ENCODE results near the gene ZCCHC8. TPM values are rescaled to one million over a fixed set of nuclear protein-coding genes. Genes with fewer than 3 reads are reported as not detected.

ZCCHC8 gene
- total RNA-seq, 2 donors from 2014 or later: 7.3 to 16.6 TPM

DNA sequence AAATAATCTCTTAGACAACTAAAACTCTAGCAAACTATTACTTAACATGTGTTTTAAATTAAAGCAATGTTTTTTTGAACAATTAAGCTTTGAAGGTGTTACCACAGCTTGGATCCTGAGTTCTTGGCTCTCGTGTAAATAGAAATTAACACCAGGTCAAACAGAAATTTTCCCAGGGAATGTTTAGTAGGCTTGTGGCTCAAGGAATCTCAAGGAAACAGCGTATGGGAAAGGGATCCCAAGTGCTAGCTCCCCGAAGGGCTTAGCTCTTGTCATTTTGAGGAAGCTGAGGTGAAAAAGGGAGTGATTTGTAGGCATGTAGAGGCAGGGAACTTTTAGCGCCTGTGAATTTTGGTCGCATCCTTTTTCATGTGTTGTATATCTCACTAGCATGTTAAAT, 37.8 kb upstream of the ZCCHC8 start:
- WGBS, 2 donors: 37 to 43% methylated on average over 5 of the region's 5 CpGs

DNA sequence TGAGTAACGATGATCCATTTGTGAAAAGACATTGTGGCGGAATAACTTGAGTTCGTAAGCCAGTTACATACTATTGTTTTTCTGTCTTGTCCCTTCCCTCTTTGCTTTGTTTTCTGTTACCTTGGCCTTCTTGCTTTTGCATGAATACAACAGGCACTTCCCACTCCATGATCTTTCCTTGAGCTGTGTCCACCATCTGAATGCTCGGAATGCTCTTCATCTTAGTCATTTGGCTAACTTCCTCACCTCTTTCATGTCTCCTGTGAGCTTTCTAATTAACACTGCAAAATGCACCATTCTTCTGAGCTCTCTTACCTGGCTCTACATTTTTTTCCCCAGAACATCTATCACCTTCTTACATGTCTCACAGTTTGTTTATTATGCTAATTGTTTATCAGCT, 36.3 kb upstream of the ZCCHC8 start:
- ATAC-seq (no peak), DNase-seq (no peak)
- Histone ChIP-seq H3K4me3 (no peak overlapping the region), H3K4me1 (peaks cover 8% of the 10 kb centered on the region), H3K27ac (no peak overlapping the region), H3K27me3 (no peaks in the 10 kb centered on the region), H3K36me3 (replicated peaks in 1 of 2; ENCODE audit: insufficient read depth in 1 of 2, low read depth in 2 of 2) (no peaks in the 10 kb centered on the region), H3K9me3 (no peaks in the 10 kb centered on the region)
- 97 to 98% methylated on average over 4 of the region's 4 CpGs for WGBS, 2 donors
- no peak for TF ChIP-seq POLR2A (IDR thresholded peaks at IDR 0.05)
- TF ChIP-seq, protein P1, sequence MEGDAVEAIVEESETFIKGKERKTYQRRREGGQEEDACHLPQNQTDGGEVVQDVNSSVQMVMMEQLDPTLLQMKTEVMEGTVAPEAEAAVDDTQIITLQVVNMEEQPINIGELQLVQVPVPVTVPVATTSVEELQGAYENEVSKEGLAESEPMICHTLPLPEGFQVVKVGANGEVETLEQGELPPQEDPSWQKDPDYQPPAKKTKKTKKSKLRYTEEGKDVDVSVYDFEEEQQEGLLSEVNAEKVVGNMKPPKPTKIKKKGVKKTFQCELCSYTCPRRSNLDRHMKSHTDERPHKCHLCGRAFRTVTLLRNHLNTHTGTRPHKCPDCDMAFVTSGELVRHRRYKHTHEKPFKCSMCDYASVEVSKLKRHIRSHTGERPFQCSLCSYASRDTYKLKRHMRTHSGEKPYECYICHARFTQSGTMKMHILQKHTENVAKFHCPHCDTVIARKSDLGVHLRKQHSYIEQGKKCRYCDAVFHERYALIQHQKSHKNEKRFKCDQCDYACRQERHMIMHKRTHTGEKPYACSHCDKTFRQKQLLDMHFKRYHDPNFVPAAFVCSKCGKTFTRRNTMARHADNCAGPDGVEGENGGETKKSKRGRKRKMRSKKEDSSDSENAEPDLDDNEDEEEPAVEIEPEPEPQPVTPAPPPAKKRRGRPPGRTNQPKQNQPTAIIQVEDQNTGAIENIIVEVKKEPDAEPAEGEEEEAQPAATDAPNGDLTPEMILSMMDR (IDR thresholded peaks at IDR 0.05): no peak
- intact Hi-C loops (cut with DNase I): no loop called here

More for the DNA sequence above, 37.8 kb upstream of the ZCCHC8 start:
- H3K27ac ChIP-seq: peak overlapping the region in 3 of 4 donors; percentile 6 to 57 (median 39)
- H3K27me3 ChIP-seq: no peaks in the 10 kb centered on the region
- intact Hi-C loops (cut with DNase I): no loop called here
- H3K9me3 ChIP-seq: no peaks in the 10 kb centered on the region
- H3K36me3 ChIP-seq (replicated peaks in 1 of 2; ENCODE audit: insufficient read depth in 1 of 2, low read depth in 2 of 2): no peaks in the 10 kb centered on the region
- H3K4me3 ChIP-seq: no peak overlapping the region
- peak in 1 of 4 donors; percentile 14 for DNase-seq
- TF ChIP-seq POLR2A (IDR thresholded peaks at IDR 0.05): no peak
- TF ChIP-seq, protein P1 (IDR thresholded peaks at IDR 0.05): no peak
- H3K4me1 ChIP-seq: peaks cover 8% of the 10 kb centered on the region
- no peak for ATAC-seq

DNA sequence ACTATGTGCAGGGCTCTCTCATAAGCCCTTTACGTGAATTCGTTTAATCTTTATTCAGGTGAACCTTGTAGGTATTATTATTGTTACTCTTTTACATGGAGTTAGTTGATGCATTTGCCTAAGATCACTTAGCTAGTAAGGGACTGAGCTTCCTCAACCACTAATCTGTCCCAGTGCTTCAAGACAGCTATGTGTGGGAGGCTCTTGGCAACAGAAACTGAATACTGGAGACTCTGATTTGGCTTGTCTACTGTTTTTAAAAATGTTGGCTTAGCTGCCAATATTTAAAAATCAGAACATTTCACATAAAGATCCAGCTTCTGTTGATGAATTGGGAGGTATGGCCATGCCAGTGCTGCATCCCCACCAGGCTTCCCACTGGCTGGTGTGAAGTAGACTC, 33.1 kb upstream of the ZCCHC8 start:
- no peak for ATAC-seq
- no peak for DNase-seq
- H3K4me3 ChIP-seq: no peak overlapping the region
- H3K27ac ChIP-seq: no peak overlapping the region
- H3K27me3 ChIP-seq: no peaks in the 10 kb centered on the region
- 89 to 97% methylated on average over 2 of the region's 2 CpGs for WGBS, 2 donors
- H3K4me1 ChIP-seq: peaks cover 4% of the 10 kb centered on the region
- intact Hi-C loops (cut with DNase I): no loop called here
- no peaks in the 10 kb centered on the region for H3K9me3 ChIP-seq
- no peaks in the 10 kb centered on the region for H3K36me3 ChIP-seq (replicated peaks in 1 of 2; ENCODE audit: insufficient read depth in 1 of 2, low read depth in 2 of 2)
- TF ChIP-seq, protein P1 (IDR thresholded peaks at IDR 0.05): no peak
- no peak for TF ChIP-seq POLR2A (IDR thresholded peaks at IDR 0.05)

DNA sequence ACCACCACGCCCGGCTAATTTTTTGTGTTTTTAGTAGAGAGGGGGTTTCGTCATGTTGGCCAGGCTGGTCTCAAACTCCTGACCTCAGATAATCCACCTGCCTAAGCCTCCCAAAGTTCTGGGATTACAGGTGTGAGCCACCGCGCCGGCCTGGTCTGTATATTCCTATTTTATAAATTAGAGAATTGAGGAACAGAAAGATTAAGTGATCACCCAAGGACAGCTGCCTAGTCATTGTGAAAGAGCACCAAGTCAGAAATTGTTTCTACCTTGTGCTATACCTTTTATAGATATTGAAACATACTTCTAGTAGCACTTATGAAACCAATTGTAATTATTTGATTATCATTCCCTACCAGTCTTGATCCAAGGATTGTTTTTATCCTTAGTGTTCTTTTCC, 28.3 kb upstream of the ZCCHC8 start:
- Histone ChIP-seq H3K36me3 (replicated peaks in 1 of 2; ENCODE audit: insufficient read depth in 1 of 2, low read depth in 2 of 2) (no peaks in the 10 kb centered on the region), H3K27ac (no peak overlapping the region), H3K9me3 (no peaks in the 10 kb centered on the region), H3K27me3 (no peaks in the 10 kb centered on the region), H3K4me3 (no peak overlapping the region), H3K4me1 (peaks cover 24% of the 10 kb centered on the region)
- TF ChIP-seq, protein P1 (IDR thresholded peaks at IDR 0.05): no peak
- no peak for TF ChIP-seq POLR2A (IDR thresholded peaks at IDR 0.05)
- ATAC-seq (no peak), DNase-seq (no peak)
- intact Hi-C loops (cut with DNase I): no loop called here
- WGBS, 2 donors: 95 to 100% methylated on average over 6 of the region's 6 CpGs

DNA sequence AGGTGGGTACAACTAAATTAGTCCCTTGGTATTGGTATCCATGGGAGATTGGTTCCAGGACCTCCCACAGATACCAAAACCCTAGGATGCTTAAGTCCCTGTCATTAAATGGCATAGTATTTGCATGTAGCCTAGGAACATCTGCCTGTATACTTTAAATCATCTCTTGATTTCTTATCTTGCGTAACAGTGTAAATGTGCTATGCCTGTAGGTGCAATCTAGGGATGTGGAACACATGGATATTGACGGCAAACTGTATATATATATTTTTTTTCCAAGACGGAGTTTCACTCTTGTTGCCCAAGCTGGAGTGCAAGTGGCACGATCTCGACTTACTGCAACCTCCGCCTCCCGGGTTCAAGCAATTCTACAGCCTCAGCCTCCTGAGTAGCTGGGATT, 27.9 kb upstream of the ZCCHC8 start:
- 92 to 94% methylated on average over 7 of the region's 7 CpGs for WGBS, 2 donors
- intact Hi-C loops (cut with DNase I): no loop called here

More for the DNA sequence above, 27.9 kb upstream of the ZCCHC8 start:
- Histone ChIP-seq H3K27me3 (no peaks in the 10 kb centered on the region), H3K4me1 (peaks cover 28% of the 10 kb centered on the region), H3K4me3 (no peak overlapping the region), H3K27ac (no peak overlapping the region), H3K36me3 (replicated peaks in 1 of 2; ENCODE audit: insufficient read depth in 1 of 2, low read depth in 2 of 2) (no peaks in the 10 kb centered on the region), H3K9me3 (no peaks in the 10 kb centered on the region)
- TF ChIP-seq POLR2A (IDR thresholded peaks at IDR 0.05): no peak
- TF ChIP-seq, protein P1 (IDR thresholded peaks at IDR 0.05): no peak
- no peak for ATAC-seq
- no peak for DNase-seq
